T-helper 2 cell (primary cell): ENCODE measurements around the gene SLIT1.

Source experiments
- DNase-seq, 5 experiments: peaks; one replicate each; pipeline versions ENCODE4 v3.0.0 to v3.0.0-alpha.2; 2012 to 2022

SLIT1 gene

DNA sequence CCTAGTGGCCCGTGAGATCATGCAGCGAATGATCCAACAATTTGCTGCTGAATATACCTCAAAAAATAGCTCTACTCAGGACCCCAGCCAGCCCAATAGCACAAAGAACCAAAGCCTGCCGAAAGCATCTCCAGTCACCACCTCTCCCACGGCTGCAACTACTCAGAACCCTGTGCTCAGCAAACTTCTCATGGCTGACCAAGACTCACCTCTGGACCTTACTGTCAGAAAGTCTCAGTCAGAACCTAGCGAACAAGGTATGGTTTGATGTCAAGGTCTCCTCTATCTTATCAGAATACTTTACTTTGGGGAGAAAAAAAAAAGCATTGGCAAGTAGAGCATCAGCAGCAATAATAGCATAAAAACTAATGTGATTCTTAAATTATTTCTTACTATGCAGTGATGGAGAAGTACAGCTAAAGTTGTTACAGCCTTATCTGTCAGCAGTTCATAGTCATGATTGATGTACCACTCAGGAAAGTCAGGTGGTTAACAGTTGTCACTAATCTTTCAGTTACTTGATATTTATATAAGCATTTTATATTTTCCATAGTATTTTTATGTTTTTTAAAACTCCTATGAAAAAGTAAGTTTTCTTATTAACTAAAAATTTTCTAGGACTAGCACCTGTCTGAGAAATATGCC, 236.6 kb downstream of the SLIT1 start:
- DNase-seq = no peak
